Hematopoietic multipotent progenitor cell treated with erythropoietin and hydrocortisone succinate and interleukin-3 and kit ligand, for 4 days (in vitro differentiated cells): ENCODE data around the gene ARHGEF17.

ENCODE experiments used
- DNase-seq: peaks from one replicate; pipeline ENCODE4 v3.0.0-alpha.2; 2015

Gene ARHGEF17

GRCh38 chr11:73359930-73360742 is 52.1 kb downstream of the ARHGEF17 start:
- peak; percentile 73 for DNase-seq

GRCh38 chr11:73360743-73361369 is 52.8 kb downstream of the ARHGEF17 start:
- no peak for DNase-seq

GRCh38 chr11:73361953-73362776 is 54.1 kb downstream of the ARHGEF17 start:
- DNase-seq, result no peak

DNA sequence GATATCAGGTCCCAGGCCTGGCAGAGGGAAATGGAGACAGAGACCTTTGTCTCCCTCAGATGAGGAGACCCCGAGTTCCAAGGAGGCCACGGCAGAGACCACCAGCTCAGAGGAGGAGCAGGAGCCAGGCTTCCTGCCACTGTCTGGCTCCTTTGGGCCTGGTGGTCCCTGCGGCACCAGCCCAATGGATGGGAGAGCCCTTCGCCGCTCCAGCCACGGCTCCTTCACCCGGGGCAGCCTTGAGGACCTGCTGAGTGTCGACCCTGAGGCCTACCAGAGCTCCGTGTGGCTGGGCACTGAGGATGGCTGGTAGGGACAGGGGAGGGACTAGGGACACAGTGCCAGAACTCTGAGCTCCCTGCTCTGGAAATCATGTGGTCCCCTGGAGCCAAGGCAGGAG is 55.1 kb downstream of the ARHGEF17 start:
- DNase-seq, result no peak

GRCh38 chr11:73365352-73366264 is 57.5 kb downstream of the ARHGEF17 start:
- no peak for DNase-seq

DNA sequence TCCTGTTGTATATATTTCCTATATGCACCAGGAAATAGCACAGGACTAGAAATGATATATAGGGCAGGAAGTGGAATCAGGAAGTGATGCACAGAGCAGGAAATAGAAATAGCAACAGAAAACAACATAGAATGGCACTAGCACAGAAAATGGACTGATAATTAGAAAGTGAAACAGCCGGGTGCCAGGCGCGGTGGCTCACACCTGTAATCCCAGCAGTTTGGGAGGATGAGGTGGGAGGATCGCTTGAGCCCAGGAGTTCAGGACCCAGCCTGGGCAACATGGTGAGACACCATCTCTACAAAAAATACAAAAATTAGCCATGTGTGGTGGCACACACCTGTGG is 58.2 kb downstream of the ARHGEF17 start:
- DNase-seq, result no peak

- no peak for DNase-seq
Observed at GRCh38 chr11:73366953-73367352, 58.9 kb downstream of the ARHGEF17 start.

DNA sequence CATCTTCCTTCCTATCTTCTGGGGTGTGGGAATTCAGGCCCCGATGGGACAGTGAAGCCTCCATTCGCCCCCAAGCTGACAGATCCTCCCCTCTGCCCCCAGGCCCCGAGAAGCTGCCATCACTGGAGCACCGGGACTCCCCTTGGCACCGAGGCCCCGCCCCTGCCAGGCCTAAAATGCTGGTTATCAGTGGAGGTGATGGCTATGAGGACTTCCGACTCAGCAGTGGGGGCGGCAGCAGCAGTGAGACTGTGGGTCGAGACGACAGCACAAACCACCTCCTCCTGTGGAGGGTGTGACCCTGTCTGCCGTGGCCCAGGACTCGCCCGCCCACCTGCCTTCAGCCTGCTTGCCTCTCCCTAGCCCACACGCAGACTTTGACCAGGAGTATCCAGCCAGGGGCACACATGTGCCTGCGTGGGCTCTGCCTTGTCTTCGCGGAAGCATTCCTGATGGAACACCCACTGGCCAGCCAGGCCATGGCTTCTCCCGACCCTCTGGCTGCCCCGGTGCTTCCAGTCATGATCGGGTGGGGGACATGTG is 59.5 kb downstream of the ARHGEF17 start:
- peak; percentile 20 for DNase-seq

DNA sequence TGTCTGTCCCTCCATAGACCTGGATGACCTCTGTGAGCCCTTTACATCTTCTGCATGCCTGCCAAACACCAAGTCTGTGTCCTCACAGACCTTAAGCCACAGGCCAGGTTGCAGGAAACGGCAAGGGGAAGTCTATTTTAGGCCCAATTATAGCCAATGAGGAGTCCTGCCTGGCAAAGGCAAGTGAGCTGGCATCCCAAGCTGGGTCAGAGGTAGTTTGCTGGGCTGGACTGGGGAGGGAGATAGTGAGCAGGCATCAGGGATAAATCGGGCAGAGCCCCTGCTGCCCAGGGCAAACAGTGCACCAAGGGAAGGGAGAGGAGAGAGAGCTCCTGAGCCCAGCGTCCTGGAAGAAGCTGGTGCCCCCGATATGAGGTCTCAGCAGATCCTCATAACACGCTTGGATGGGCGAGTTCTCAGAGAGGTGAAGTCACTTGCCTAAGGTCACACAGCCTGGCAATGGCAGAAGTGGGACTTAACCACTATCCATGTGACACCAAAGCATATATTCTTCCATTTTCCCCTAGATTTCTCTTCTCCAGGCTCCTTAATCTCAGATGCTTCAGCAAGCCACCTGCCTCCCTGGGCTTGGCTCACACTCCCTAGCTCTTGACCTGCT is 64.4 kb downstream of the ARHGEF17 start:
- DNase-seq, result peak; percentile 71

GRCh38 chr11:73374151-73374550 is 66.1 kb downstream of the ARHGEF17 start:
- no peak for DNase-seq

GRCh38 chr11:73375830-73376159 is 67.7 kb downstream of the ARHGEF17 start:
- no peak for DNase-seq

- peak; percentile 96 for DNase-seq
Observed at GRCh38 chr11:73376160-73376802, 68.2 kb downstream of the ARHGEF17 start, which contains the start of gene RELT. RELT (plus strand) TSS chr11:73376399; CDS start chr11:73389137, 12,738 bp downstream.

DNA sequence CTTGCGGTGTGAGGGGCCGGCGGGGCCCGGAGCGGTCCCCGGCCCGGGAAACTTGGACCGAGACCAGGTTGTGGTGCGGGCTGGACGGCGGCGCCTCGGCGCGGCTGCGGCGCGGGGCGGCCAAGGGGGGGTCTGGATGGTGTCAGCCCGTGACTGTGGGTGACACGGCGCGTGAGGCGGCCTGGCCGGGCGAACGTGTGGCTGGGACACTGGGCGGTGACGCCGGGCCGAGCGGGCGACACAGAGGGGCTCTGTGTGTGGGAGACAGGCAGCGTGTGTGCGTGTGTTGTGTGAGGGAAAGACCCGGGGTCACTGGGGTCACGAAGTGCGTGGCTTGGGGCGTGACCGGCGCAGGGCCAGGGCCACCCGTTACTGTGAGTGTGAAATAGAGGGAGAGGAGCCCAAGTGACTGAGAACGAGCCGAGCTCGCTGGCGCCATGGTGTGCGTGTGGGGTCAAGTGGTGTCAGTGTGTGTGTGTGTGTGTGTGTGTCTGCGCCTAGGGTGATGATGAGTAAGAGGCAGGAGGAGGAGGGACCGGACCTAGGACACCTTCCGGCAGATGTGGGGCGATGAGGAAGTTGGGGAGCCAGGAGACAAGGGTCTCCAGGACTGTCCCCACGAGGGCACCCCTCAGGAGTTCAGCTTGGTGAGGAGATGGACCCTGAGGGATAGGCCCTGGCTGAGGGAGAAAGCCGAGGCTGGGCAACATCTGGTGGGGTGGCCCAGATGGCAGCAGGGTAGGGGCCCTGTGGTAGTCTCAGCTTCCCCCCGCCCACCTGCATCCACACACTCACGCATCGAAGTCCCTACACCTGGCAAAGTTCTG is 68.9 kb downstream of the ARHGEF17 start:
- DNase-seq, result peak; percentile 90

- DNase-seq, result no peak
Observed at GRCh38 chr11:73379189-73379880, 71.3 kb downstream of the ARHGEF17 start.

- DNase-seq, result no peak
Observed at GRCh38 chr11:73380331-73380730, 72.3 kb downstream of the ARHGEF17 start.

GRCh38 chr11:73380897-73381410 is 72.9 kb downstream of the ARHGEF17 start:
- DNase-seq, result no peak

DNA sequence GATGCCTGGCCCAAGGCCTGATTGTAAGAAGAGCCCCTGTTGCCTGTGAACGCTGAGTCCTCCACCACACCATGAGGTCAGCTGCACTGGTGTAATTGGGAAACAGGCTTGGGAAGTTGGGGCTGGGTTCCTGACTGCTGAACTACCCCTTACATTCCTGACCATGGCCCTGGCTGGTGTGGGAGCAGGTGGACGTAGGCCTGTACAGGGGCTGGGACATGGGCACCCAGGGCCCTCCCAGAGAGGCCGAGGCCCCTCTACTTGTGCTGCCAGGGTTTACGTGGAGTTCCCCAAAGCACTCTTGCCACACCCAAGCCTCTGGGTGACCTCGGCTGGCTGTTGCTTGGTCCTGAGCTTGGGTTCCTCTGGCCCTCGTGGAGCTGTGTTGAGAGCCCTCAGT is 73.5 kb downstream of the ARHGEF17 start:
- DNase-seq, result peak; percentile 55

DNA sequence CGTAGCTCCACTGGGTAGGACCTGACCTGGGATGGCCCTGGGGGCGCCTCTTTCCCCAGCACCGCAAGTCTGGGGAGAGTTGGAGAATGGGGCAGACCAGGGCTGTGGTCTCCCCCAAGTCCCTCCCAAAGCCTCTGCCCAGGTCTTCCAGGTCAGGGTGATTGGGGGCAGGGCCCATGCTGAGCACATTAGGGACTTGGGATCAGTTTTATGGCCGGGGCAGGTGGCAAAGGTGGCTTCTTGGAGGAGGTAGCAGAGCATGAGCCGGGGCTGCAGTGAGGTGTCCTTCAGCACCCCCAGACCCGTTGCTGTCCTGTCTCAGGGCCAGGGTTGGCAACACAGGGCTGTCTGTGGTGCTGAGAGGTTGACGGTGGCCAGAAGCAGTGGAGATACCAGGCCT is 74.1 kb downstream of the ARHGEF17 start:
- no peak for DNase-seq

GRCh38 chr11:73382747-73383146 is 74.7 kb downstream of the ARHGEF17 start:
- no peak for DNase-seq
